Psoas muscle (tissue), 8 donors: ENCODE results near the gene PRKAG2. TPM values are rescaled to one million over a fixed set of nuclear protein-coding genes. Genes with fewer than 3 reads are reported as not detected.

ENCODE experiments used
- ATAC-seq, 4 donors: fragments of 200-7000 bp; cut with Tn5 transposase; one replicate each; pipeline ENCODE4 v1.9.1; 2020; ENCODE audit warnings: moderate library complexity in 3 of 4, mild to moderate bottlenecking in 2 of 4
- DNase-seq, 2 donors: peaks; one replicate each; pipeline ENCODE4 v3.0.0-alpha.2; 2020
- H3K27ac ChIP-seq: fragments of 200-600 bp; one replicate; pipeline ENCODE4 v1.8.0; 2022
- H3K27me3 ChIP-seq, 3 donors: fragments of 200-600 bp in 1 of 3; one replicate each; pipeline versions ENCODE4 v1.6.1 to v1.8.0; 2013 to 2022; ENCODE audit warnings: low read length in 2 of 3, mild to moderate bottlenecking in 2 of 3, moderate library complexity in 1 of 3; ENCODE audit not compliant: insufficient read depth in 3 of 3
- H3K36me3 ChIP-seq, 2 donors: fragments of 200-600 bp in 1 of 2; one replicate each; pipeline versions ENCODE4 v1.6.1 to v1.8.0; 2013 to 2022; ENCODE audit warnings: low read depth in 1 of 2, mild to moderate bottlenecking in 1 of 2, moderate library complexity in 1 of 2; ENCODE audit not compliant: insufficient read depth in 1 of 2
- H3K4me1 ChIP-seq: fragments of 200-600 bp; one replicate; pipeline ENCODE4 v1.8.0; 2022
- H3K4me3 ChIP-seq: fragments of 200-600 bp; one replicate; pipeline ENCODE4 v1.8.0; 2022; ENCODE audit warnings: mild to moderate bottlenecking
- H3K9me3 ChIP-seq: fragments of 200-600 bp; one replicate; pipeline ENCODE4 v1.8.0; 2022
- WGBS, 3 donors: extraction: QIAGEN DNeasy Blood & Tissue Kit; methylation state at CpG; one replicate each; pipeline versions ENCODE4 v1.1.6 to v1.1.7; 2013; 5-methylcytosine and 5-hydroxymethylcytosine counted together
- intact Hi-C, 2 donors: fragments of 100-400 bp; cut with DNase I; formaldehyde crosslinking; loops; one replicate each; pipeline versions ENCODE4 v1.11.0 to v1.14.2; 2022
- polyA plus RNA-seq, 3 donors: library from polyadenylated mRNA; stranded (reverse); fragments of 200-250 nt; gene quantifications; one replicate each; pipeline ENCODE4 v1.2.3, GENCODE V29; 2013
- total RNA-seq, 4 donors: library from RNA; stranded (reverse); fragmentation: NEBNext Ultra II Directional in 2 of 4; extraction: Animal tissue kit (Norgen Biotek cat#: 25700) in 2 of 4; gene quantifications; one replicate each; pipeline versions ENCODE4 v1.2.1 to v1.2.4, GENCODE V29; 2021 to 2023
- TF ChIP-seq, protein P1 (sequence below): fragments of 200-600 bp; IDR thresholded peaks from one replicate; pipeline ENCODE4 v1.8.0; 2022; ENCODE audit warnings: antibody characterized with exemption
- donor health status: healthy with polysubstance abuse.
- donor health status: DM: no; HTN: no; CAD: no; lungs with moderate emphysema.
- donor health status: Bipolar disorder and iron deficiency.
- donor health status: healthy.
- donor health status: DM: yes; HTN: yes; CAD: no.
- donor health status: DM: no; HTN: no; CAD: no.
- donor health status: DM: no; HTN: no; CAD: no.
- donor health status: DM: yes; HTN: yes; CAD: no.

Gene PRKAG2
- total and polyA plus RNA-seq, 7 donors: 9.3 to 143 (median 19.8) TPM

DNA sequence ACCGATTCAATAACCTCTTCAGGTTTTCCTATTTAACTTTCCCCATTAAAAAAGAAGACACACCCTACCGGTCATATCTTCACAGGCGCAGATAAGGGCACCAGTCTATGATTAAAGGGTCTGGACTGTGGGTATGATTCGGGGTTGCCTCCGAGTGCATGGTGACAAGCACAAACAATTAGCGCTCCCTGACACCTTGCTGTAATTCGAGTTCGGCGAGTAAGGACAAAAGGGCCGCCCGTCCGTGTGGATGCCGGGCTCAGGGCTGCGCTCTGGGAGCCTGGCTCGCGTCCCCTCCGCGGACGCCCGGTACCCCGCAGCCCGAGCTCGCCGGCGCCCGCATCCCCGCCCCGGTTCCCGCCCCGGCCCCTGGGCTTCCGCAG, 245.4 kb downstream of the PRKAG2 start:
- WGBS, 3 donors: 0 to 1% (median 0%) methylated on average over 13 to 31 of the region's 31 CpGs
- TF ChIP-seq, protein P1, sequence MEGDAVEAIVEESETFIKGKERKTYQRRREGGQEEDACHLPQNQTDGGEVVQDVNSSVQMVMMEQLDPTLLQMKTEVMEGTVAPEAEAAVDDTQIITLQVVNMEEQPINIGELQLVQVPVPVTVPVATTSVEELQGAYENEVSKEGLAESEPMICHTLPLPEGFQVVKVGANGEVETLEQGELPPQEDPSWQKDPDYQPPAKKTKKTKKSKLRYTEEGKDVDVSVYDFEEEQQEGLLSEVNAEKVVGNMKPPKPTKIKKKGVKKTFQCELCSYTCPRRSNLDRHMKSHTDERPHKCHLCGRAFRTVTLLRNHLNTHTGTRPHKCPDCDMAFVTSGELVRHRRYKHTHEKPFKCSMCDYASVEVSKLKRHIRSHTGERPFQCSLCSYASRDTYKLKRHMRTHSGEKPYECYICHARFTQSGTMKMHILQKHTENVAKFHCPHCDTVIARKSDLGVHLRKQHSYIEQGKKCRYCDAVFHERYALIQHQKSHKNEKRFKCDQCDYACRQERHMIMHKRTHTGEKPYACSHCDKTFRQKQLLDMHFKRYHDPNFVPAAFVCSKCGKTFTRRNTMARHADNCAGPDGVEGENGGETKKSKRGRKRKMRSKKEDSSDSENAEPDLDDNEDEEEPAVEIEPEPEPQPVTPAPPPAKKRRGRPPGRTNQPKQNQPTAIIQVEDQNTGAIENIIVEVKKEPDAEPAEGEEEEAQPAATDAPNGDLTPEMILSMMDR: no peak
- peaks cover 4% of the 10 kb centered on the region for H3K9me3 ChIP-seq
- H3K4me3 ChIP-seq: peak overlapping the region; percentile 80
- peaks cover 9% of the 10 kb centered on the region for H3K4me1 ChIP-seq
- ATAC-seq (peak; percentile 18 to 44 (median 34)), DNase-seq (no peak)
- intact Hi-C loops: loop anchor here (5.0 kb wide), 2 partner anchors 61 to 264 kb away; no protein-coding TSS in a partner anchor
- H3K27me3 ChIP-seq: no peaks in the 10 kb centered on the region
- no peaks in the 10 kb centered on the region for H3K36me3 ChIP-seq
- H3K27ac ChIP-seq: peak overlapping the region; percentile 78

DNA sequence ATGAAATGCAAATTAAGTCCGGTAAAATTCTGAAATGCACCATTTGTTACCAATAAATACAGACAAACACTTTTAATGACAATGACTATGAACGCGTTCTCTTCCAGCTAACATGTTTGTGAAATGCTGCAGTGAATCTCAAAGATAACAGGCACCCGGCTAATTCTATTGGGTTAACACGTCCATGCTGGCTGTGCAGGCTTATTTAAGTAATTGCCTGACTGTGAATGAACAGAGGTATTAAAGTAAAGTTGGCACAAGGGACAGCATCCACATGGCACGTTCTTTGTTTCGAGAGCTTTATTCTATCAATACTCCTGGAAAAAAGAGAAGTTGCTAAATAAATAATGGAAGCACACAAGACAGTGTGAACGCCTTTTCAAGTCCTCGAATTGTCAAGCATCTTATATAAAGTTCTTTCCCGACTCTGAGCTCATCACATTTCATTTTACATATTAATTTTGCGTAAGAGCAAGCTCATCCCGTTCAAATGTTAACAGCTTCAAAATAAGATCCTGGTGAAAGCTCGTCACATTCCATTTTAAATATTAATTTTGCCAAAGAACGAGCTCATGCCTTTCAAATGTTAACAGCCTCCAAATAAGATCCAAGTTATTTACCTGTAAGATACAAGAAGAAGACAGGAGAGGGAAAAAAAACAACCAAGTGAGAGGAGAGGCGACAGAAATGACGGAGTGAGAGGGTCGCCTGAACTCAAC, 245.9 kb downstream of the PRKAG2 start:
- Histone ChIP-seq H3K27ac (peak overlapping the region; percentile 78), H3K27me3 (no peaks in the 10 kb centered on the region), H3K4me3 (peak overlapping the region; percentile 80), H3K9me3 (peaks cover 4% of the 10 kb centered on the region), H3K36me3 (no peaks in the 10 kb centered on the region), H3K4me1 (peaks cover 9% of the 10 kb centered on the region)
- TF ChIP-seq, protein P1: no peak
- WGBS, 3 donors: 42 to 48% (median 45%) methylated on average over 17 of the region's 17 CpGs
- no peak for ATAC-seq
- intact Hi-C loops: loop anchor here (5.0 kb wide), 2 partner anchors 61 to 264 kb away; no protein-coding TSS in a partner anchor
- DNase-seq: no peak

DNA sequence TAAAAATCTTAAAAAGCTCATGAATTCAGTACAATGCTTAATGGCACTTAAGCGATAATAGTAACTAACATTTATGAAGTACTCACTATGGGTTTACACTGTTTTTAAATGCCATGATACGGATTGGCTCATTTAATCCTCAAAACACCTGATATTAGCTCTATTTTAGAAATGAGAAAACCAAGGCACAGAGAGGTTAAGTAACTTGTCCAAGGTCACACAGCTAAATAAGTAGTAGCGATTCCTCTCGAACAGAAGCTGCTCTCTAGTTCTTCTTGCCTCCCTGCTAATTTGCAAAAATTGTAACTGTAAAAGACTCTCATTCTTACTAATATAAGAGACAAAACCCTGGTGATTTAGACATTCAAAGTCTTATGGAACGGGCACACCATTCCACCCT, 246.6 kb downstream of the PRKAG2 start:
- DNase-seq: no peak
- no peaks in the 10 kb centered on the region for H3K36me3 ChIP-seq
- 94 to 96% (median 94%) methylated on average over 5 of the region's 5 CpGs for WGBS, 3 donors
- intact Hi-C loops: loop anchor here (5.0 kb wide), 2 partner anchors 62 to 263 kb away; no protein-coding TSS in a partner anchor
- H3K4me3 ChIP-seq: no peak overlapping the region
- peaks cover 9% of the 10 kb centered on the region for H3K4me1 ChIP-seq
- ATAC-seq: no peak
- H3K27me3 ChIP-seq: no peaks in the 10 kb centered on the region
- no peak overlapping the region for H3K27ac ChIP-seq
- peaks cover 4% of the 10 kb centered on the region for H3K9me3 ChIP-seq
- TF ChIP-seq, protein P1: no peak

DNA sequence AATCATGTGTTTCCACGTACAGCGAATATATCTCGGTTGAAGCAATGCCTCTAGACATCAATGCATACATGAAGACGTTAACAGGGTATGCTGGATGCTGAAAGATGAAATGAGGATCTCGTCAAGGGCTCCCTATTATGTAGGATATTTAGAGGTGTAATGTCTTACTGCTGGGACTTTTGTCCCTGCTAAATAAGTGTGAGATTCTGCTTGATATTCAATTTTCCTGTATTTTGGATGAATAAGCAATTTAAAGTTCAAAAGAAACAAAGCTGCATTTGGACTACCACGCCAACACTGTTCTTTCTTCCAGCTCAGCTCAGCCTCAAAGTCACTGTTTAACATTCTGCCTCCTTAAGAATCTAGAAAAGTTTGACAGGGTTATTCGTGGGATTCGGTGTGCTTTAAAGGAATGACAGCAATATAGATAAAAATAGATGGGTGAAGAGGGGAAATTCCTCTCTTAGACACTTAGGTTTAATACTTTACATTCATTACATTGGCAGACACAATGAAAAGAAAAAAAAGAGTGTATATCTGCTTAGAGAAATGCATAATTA, 247.1 kb downstream of the PRKAG2 start:
- Histone ChIP-seq H3K27ac (no peak overlapping the region), H3K9me3 (peaks cover 4% of the 10 kb centered on the region), H3K27me3 (no peaks in the 10 kb centered on the region), H3K36me3 (no peaks in the 10 kb centered on the region), H3K4me1 (peaks cover 9% of the 10 kb centered on the region), H3K4me3 (no peak overlapping the region)
- no peak for ATAC-seq
- DNase-seq: no peak
- 90 to 97% (median 96%) methylated on average over 8 of the region's 8 CpGs for WGBS, 3 donors
- TF ChIP-seq, protein P1: no peak
- intact Hi-C loops: loop anchor here (5.0 kb wide), 2 partner anchors 63 to 262 kb away; no protein-coding TSS in a partner anchor
